ENCODE results near the gene ERBB4.

- TF ChIP-seq, protein P1, sequence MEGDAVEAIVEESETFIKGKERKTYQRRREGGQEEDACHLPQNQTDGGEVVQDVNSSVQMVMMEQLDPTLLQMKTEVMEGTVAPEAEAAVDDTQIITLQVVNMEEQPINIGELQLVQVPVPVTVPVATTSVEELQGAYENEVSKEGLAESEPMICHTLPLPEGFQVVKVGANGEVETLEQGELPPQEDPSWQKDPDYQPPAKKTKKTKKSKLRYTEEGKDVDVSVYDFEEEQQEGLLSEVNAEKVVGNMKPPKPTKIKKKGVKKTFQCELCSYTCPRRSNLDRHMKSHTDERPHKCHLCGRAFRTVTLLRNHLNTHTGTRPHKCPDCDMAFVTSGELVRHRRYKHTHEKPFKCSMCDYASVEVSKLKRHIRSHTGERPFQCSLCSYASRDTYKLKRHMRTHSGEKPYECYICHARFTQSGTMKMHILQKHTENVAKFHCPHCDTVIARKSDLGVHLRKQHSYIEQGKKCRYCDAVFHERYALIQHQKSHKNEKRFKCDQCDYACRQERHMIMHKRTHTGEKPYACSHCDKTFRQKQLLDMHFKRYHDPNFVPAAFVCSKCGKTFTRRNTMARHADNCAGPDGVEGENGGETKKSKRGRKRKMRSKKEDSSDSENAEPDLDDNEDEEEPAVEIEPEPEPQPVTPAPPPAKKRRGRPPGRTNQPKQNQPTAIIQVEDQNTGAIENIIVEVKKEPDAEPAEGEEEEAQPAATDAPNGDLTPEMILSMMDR (IDR thresholded peaks at IDR 0.05; ENCODE audit: low read depth, low read length, poor library complexity, severe bottlenecking): no peak
- TF ChIP-seq EZH2phosphoT487 (IDR thresholded peaks at IDR 0.05; ENCODE audit: borderline replicate concordance, low read length): no peak
Measured at GRCh38 chr2:211724933-211725332, 813.7 kb downstream of the ERBB4 start.

Measured in DOHH2 (cell line).